Liver (tissue), 10 donors: ENCODE measurements around the gene MAMDC4. TPM values are rescaled to one million over a fixed set of nuclear protein-coding genes. Genes with fewer than 3 reads are reported as not detected.

Experiments
- DNase-seq: peaks from one replicate; pipeline ENCODE4 v3.0.0-alpha.2; 2017; ENCODE audit warnings: low spot score
- H3K27ac ChIP-seq, 2 donors: one replicate each; pipeline ENCODE4 v1.7.0; 2013; ENCODE audit warnings: inconsistent platforms in 2 of 2, low read length in 2 of 2, control low read depth in 1 of 2, low read depth in 1 of 2, mild to moderate bottlenecking in 1 of 2
- H3K27me3 ChIP-seq, 4 donors: one replicate each; pipeline versions ENCODE4 v1.6.1 to v1.7.0; 2013; ENCODE audit warnings: low read length in 3 of 4, inconsistent platforms in 1 of 4, mild to moderate bottlenecking in 1 of 4, moderate library complexity in 1 of 4; ENCODE audit not compliant: control insufficient read depth in 4 of 4, insufficient read depth in 4 of 4
- H3K36me3 ChIP-seq, 4 donors: one replicate each; pipeline versions ENCODE4 v1.6.1 to v1.7.0; 2013; ENCODE audit warnings: low read length in 3 of 4, mild to moderate bottlenecking in 3 of 4, low read depth in 1 of 4, moderate library complexity in 1 of 4; ENCODE audit not compliant: control insufficient read depth in 4 of 4, insufficient read depth in 3 of 4
- H3K4me1 ChIP-seq, 4 donors: one replicate each; pipeline versions ENCODE4 v1.6.1 to v1.7.0; 2013; ENCODE audit warnings: low read length in 3 of 4, mild to moderate bottlenecking in 3 of 4, moderate library complexity in 1 of 4; ENCODE audit not compliant: control insufficient read depth in 4 of 4, insufficient read depth in 4 of 4
- H3K4me3 ChIP-seq, 3 donors: one replicate each; pipeline versions ENCODE4 v1.6.1 to v1.7.0; 2013; ENCODE audit warnings: low read length in 3 of 3, control low read depth in 1 of 3, low read depth in 1 of 3, mild to moderate bottlenecking in 1 of 3
- H3K9ac ChIP-seq, 2 donors: one replicate each; pipeline ENCODE4 v1.7.0; 2013; ENCODE audit warnings: low read length in 2 of 2, mild to moderate bottlenecking in 2 of 2, moderate library complexity in 2 of 2, control low read depth in 1 of 2, low read depth in 1 of 2
- H3K9me3 ChIP-seq, 4 donors: one replicate each; pipeline versions ENCODE4 v1.6.1 to v1.7.0; 2013; ENCODE audit warnings: low read length in 3 of 4; ENCODE audit not compliant: control insufficient read depth in 4 of 4
- FOXA1 ChIP-seq: IDR thresholded peaks from 2 replicates; pipeline ENCODE4 v1.6.1; 2016; ENCODE audit warnings: antibody characterized with exemption
- GABPA ChIP-seq, 2 donors: IDR thresholded peaks in 1 of 2; conservative IDR thresholded peaks in 1 of 2; 2 replicates each; pipeline ENCODE4 v1.6.1; 2016; ENCODE audit warnings: antibody characterized with exemption in 2 of 2, mild to moderate bottlenecking in 1 of 2, moderate library complexity in 1 of 2
- HNF4A ChIP-seq, 2 donors: conservative IDR thresholded peaks; 2 replicates each; pipeline ENCODE4 v1.6.1; 2016; ENCODE audit warnings: antibody characterized with exemption in 2 of 2, mild to moderate bottlenecking in 2 of 2
- HNF4G ChIP-seq: IDR thresholded peaks from 2 replicates; pipeline ENCODE4 v1.6.1; 2016; ENCODE audit warnings: antibody characterized with exemption
- JUND ChIP-seq, 2 donors: IDR thresholded peaks; 2 replicates each; pipeline ENCODE4 v1.6.1; 2016; ENCODE audit warnings: antibody characterized with exemption in 2 of 2
- RAD21 ChIP-seq, 2 donors: IDR thresholded peaks; 2 replicates each; pipeline ENCODE4 v1.6.1; 2016; ENCODE audit warnings: antibody characterized with exemption in 2 of 2, mild to moderate bottlenecking in 2 of 2
- TAF1 ChIP-seq: conservative IDR thresholded peaks from 2 replicates; pipeline ENCODE4 v1.6.1; 2016; ENCODE audit warnings: antibody characterized with exemption, mild to moderate bottlenecking
- YY1 ChIP-seq: IDR thresholded peaks from 2 replicates; pipeline ENCODE4 v1.6.1; 2016; ENCODE audit warnings: antibody characterized with exemption, mild to moderate bottlenecking
- WGBS: extraction: QIAGEN DNeasy Blood & Tissue Kit; methylation state at CpG from one replicate; pipeline ENCODE4 v1.1.7; 2013; 5-methylcytosine and 5-hydroxymethylcytosine counted together
- polyA plus RNA-seq, 2 donors: library from polyadenylated mRNA; stranded (reverse) in 1 of 2; unstranded in 1 of 2; fragments of 200-250 nt in 1 of 2; fragments of >200 nt in 1 of 2; fragmentation: Nextera tagmentation in 1 of 2; extraction: Ambion mirVana in 1 of 2; gene quantifications; one replicate each; pipeline versions ENCODE4 v1.2.1 to v1.2.3, GENCODE V29; 2013 to 2015
- small RNA-seq: library from RNA; depleted of rRNA; stranded (forward); fragments of <200 nt; gene quantifications from one replicate; pipeline ENCODE3, GENCODE V24; 2014
- total RNA-seq, 2 donors: library from RNA; depleted of rRNA; stranded (reverse); fragments of >200 nt; gene quantifications; one replicate each; pipeline ENCODE4 v1.2.3, GENCODE V29; 2014
- TF ChIP-seq, protein P1 (sequence below): fragments of 150-350 bp; IDR thresholded peaks from 2 replicates; pipeline ENCODE4 v1.5.1; 2017; ENCODE audit warnings: improper control_type of control experiment, low read depth, low read length; ENCODE audit not compliant: missing input control
- TF ChIP-seq, protein P2 (sequence below): IDR thresholded peaks from 2 replicates; pipeline ENCODE4 v1.6.1; 2016; ENCODE audit warnings: antibody characterized with exemption
- TF ChIP-seq, protein P3 (sequence below): IDR thresholded peaks from 2 replicates; pipeline ENCODE4 v1.6.1; 2016; ENCODE audit warnings: antibody characterized with exemption
- donor health status: healthy.
- donor health status: healthy.
- donor health status: healthy.
- donor health status: healthy.
- donor health status: healthy.

MAMDC4 gene
- total and polyA plus RNA-seq, 4 donors: 2.4 to 8.1 (median 3.9) TPM

DNA sequence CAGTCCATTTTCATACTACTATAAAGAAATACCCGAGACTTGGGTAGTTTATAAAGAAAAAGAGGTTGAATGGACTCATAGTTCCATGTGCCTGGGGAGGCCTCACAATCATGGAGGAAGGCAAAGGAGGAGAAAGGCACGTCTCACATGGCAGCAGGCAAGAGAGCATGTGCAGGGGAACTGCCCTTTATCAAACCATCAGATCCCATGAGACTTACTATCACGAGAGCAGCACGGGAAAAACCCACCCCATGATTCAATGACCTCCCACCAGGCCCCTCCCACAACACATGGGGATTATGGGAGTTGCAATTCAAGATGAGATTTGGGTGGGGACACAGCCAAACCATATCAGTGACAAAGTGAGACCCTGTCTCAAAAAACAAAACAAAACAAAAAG, 54.1 kb downstream of the MAMDC4 start:
- peaks cover 4 to 25% (median 11%) of the 10 kb centered on the region in 4 donors for H3K36me3 ChIP-seq
- 90% methylated on average over 4 of the region's 4 CpGs for WGBS
- TF ChIP-seq FOXA1 (no peak), RAD21 (IDR thresholded peaks at IDR 0.05) (no peak), HNF4G (no peak)
- TF ChIP-seq, protein P1, sequence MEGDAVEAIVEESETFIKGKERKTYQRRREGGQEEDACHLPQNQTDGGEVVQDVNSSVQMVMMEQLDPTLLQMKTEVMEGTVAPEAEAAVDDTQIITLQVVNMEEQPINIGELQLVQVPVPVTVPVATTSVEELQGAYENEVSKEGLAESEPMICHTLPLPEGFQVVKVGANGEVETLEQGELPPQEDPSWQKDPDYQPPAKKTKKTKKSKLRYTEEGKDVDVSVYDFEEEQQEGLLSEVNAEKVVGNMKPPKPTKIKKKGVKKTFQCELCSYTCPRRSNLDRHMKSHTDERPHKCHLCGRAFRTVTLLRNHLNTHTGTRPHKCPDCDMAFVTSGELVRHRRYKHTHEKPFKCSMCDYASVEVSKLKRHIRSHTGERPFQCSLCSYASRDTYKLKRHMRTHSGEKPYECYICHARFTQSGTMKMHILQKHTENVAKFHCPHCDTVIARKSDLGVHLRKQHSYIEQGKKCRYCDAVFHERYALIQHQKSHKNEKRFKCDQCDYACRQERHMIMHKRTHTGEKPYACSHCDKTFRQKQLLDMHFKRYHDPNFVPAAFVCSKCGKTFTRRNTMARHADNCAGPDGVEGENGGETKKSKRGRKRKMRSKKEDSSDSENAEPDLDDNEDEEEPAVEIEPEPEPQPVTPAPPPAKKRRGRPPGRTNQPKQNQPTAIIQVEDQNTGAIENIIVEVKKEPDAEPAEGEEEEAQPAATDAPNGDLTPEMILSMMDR: no peak
- peaks cover 12 to 23% (median 19%) of the 10 kb centered on the region in 4 donors for H3K4me1 ChIP-seq
- no peaks in the 10 kb centered on the region for H3K27me3 ChIP-seq
- H3K9me3 ChIP-seq: no peaks in the 10 kb centered on the region
- no peak overlapping the region for H3K4me3 ChIP-seq
- no peak overlapping the region for H3K9ac ChIP-seq
- DNase-seq: no peak
- no peak overlapping the region for H3K27ac ChIP-seq

DNA sequence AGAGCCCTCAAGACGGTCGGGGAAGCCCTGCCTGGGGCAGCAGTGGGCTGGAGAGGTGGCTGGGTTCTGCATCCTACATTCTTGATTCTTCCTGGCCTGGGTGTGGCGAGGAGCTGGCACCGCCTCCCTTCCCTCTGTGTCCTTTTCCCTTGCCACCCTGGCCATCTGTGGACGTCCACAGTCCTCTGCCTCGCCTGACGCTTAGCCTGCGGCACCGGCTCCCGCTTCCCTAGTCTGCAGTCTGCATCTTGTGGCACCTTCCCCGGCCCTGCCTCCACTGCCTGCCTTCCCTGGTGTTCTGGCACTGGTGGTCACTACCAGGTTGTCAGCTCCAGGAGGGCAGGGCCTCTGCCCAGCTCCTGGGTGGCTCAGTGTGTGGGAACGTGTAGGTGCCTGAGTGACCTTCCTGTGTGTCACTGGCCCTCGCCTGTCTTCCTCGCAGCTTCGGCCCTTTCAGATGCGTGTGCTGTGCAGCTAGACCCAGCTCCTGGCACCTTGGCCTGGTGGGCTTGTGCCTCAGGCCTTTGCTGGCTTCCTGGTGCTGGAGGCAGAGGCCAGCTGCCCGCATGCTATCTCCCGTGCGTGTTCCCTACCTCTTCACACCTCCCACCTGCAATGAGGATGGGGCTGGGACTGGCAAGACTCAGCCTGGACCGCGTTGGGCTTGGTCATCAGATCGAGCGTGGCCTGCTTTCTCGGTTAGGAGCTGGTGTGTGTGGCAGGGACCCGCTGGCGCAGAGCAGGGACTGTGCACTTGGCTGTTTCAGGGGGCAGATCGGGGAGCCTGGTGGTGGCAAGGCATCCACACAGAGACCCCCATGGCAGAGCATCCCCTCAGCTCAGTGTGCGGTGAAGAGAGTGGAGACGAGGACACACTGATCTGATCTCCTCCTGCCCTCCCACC, 55.1 kb downstream of the MAMDC4 start:
- peaks cover 5 to 13% (median 12%) of the 10 kb centered on the region in 4 donors for H3K4me1 ChIP-seq
- H3K9ac ChIP-seq: no peak overlapping the region
- H3K36me3 ChIP-seq: peaks cover 4 to 25% (median 11%) of the 10 kb centered on the region in 4 donors
- no peaks in the 10 kb centered on the region for H3K9me3 ChIP-seq
- no peaks in the 10 kb centered on the region for H3K27me3 ChIP-seq
- DNase-seq: no peak
- H3K4me3 ChIP-seq: no peak overlapping the region
- WGBS: 97% methylated on average over 29 of the region's 29 CpGs
- TF ChIP-seq, protein P1: no peak
- TF ChIP-seq, protein P2, sequence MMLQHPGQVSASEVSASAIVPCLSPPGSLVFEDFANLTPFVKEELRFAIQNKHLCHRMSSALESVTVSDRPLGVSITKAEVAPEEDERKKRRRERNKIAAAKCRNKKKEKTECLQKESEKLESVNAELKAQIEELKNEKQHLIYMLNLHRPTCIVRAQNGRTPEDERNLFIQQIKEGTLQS: no peak
- TF ChIP-seq JUND (IDR thresholded peaks at IDR 0.05): no peak
- TF ChIP-seq, protein P3, sequence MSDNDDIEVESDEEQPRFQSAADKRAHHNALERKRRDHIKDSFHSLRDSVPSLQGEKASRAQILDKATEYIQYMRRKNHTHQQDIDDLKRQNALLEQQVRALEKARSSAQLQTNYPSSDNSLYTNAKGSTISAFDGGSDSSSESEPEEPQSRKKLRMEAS: no peak
- TF ChIP-seq TAF1: no peak
- TF ChIP-seq YY1: no peak
- no peak for TF ChIP-seq GABPA (IDR thresholded peaks at IDR 0.05 in 1 of 2, conservative IDR thresholded peaks at IDR 0.05 in 1 of 2)
- TF ChIP-seq HNF4A (conservative IDR thresholded peaks at IDR 0.05): no peak
- no peak overlapping the region for H3K27ac ChIP-seq

Small RNA genes lying within 50 kb of the gene (small RNA-seq; reads per million reads assigned to genes)
- not detected for gene MIR4292
- gene MIR4479: not detected

Other genes starting within 250 kb of the MAMDC4 start
- gene EGFL7, start 189.4 kb upstream of the MAMDC4 start, total RNA-seq: 10 to 100 TPM; 34.5 to 38.5 TPM
- gene EGFL7, start 189.4 kb upstream of the MAMDC4 start, polyA plus RNA-seq: 10 to 100 TPM; 32.1 to 39.7 TPM
- gene AGPAT2, start 164.9 kb upstream of the MAMDC4 start, total RNA-seq: 100 to 1,000 TPM in 1 of 2 donors, 10 to 100 TPM in 1; 75.1 to 213 TPM
- gene AGPAT2, start 164.9 kb upstream of the MAMDC4 start, polyA plus RNA-seq: 100 to 1,000 TPM; 211 to 222 TPM
- 10 to 100 TPM in 1 of 2 donors, 1 to 10 TPM in 1; 6.4 to 19.7 TPM for gene DIPK1B, start 139.8 kb upstream of the MAMDC4 start, total RNA-seq
- gene DIPK1B, start 139.8 kb upstream of the MAMDC4 start, polyA plus RNA-seq: 1 to 10 TPM; 2.3 to 4.1 TPM
- under 1 TPM; 0.08 to 0.14 TPM for gene LCN10, start 109.4 kb upstream of the MAMDC4 start, total RNA-seq
- under 1 TPM; 0.11 to 0.12 TPM for gene LCN10, start 109.4 kb upstream of the MAMDC4 start, polyA plus RNA-seq
- gene LCN6, start 103.8 kb upstream of the MAMDC4 start, total RNA-seq: not detected
- under 1 TPM; 0.14 to 0.32 TPM for gene LCN6, start 103.8 kb upstream of the MAMDC4 start, polyA plus RNA-seq
- gene LCN8, start 94.1 kb upstream of the MAMDC4 start, total RNA-seq: not detected
- not detected for gene LCN8, start 94.1 kb upstream of the MAMDC4 start, polyA plus RNA-seq
- gene LCN15, start 87.8 kb upstream of the MAMDC4 start, total RNA-seq: not detected
- gene LCN15, start 87.8 kb upstream of the MAMDC4 start, polyA plus RNA-seq: not detected
- 10 to 100 TPM; 32.2 to 58.9 TPM for gene TMEM141, start 61.0 kb upstream of the MAMDC4 start, total RNA-seq
- 10 to 100 TPM; 73.6 to 74.7 TPM for gene TMEM141, start 61.0 kb upstream of the MAMDC4 start, polyA plus RNA-seq
- 1 to 10 TPM in 1 of 2 donors, under 1 TPM in 1; 0.75 to 1.8 TPM for gene CCDC183, start 56.0 kb upstream of the MAMDC4 start, total RNA-seq
- gene CCDC183, start 56.0 kb upstream of the MAMDC4 start, polyA plus RNA-seq: 1 to 10 TPM in 1 of 2 donors, under 1 TPM in 1; 0.20 to 1.3 TPM
- 10 to 100 TPM; 12.6 to 32.6 TPM for gene RABL6, start 44.4 kb upstream of the MAMDC4 start, total RNA-seq
- 1 to 10 TPM; 3.6 to 8.7 TPM for gene RABL6, start 44.4 kb upstream of the MAMDC4 start, polyA plus RNA-seq
- gene AJM1, start 9.9 kb upstream of the MAMDC4 start, total RNA-seq: 1 to 10 TPM in 1 of 2 donors, under 1 TPM in 1; 0.56 to 2.3 TPM
- gene AJM1, start 9.9 kb upstream of the MAMDC4 start, polyA plus RNA-seq: 1 to 10 TPM in 1 of 2 donors, under 1 TPM in 1; 0.61 to 1.0 TPM
- 10 to 100 TPM; 23.2 to 40.4 TPM for gene PHPT1, start 2.9 kb upstream of the MAMDC4 start, total RNA-seq
- gene PHPT1, start 2.9 kb upstream of the MAMDC4 start, polyA plus RNA-seq: 10 to 100 TPM; 44.2 to 83.1 TPM
- 100 to 1,000 TPM; 123 to 248 TPM for gene EDF1, start 14.0 kb downstream of the MAMDC4 start, total RNA-seq
- 100 to 1,000 TPM; 289 to 513 TPM for gene EDF1, start 14.0 kb downstream of the MAMDC4 start, polyA plus RNA-seq
- gene TRAF2, start 34.2 kb downstream of the MAMDC4 start, total RNA-seq: 10 to 100 TPM in 1 of 2 donors, 1 to 10 TPM in 1; 7.5 to 14.9 TPM
- 1 to 10 TPM; 4.7 to 6.1 TPM for gene TRAF2, start 34.2 kb downstream of the MAMDC4 start, polyA plus RNA-seq
- gene FBXW5, start 92.4 kb downstream of the MAMDC4 start, total RNA-seq: 100 to 1,000 TPM in 1 of 2 donors, 10 to 100 TPM in 1; 64.0 to 163 TPM
- 100 to 1,000 TPM in 1 of 2 donors, 10 to 100 TPM in 1; 87.1 to 130 TPM for gene FBXW5, start 92.4 kb downstream of the MAMDC4 start, polyA plus RNA-seq
- 100 to 1,000 TPM in 1 of 2 donors, 10 to 100 TPM in 1; 25.1 to 323 TPM for gene C8G, start 92.9 kb downstream of the MAMDC4 start, total RNA-seq
- gene C8G, start 92.9 kb downstream of the MAMDC4 start, polyA plus RNA-seq: 1,000 to 10,000 TPM in 1 of 2 donors, 100 to 1,000 TPM in 1; 892 to 1,117 TPM
- 1 to 10 TPM; 2.3 to 5.2 TPM for gene LCN12, start 99.9 kb downstream of the MAMDC4 start, total RNA-seq
- gene LCN12, start 99.9 kb downstream of the MAMDC4 start, polyA plus RNA-seq: 10 to 100 TPM in 1 of 2 donors, 1 to 10 TPM in 1; 7.3 to 12.2 TPM
- 1 to 10 TPM in 1 of 2 donors, under 1 TPM in 1; 0.23 to 5.4 TPM for gene PTGDS, start 125.2 kb downstream of the MAMDC4 start, total RNA-seq
- 10 to 100 TPM in 1 of 2 donors, 1 to 10 TPM in 1; 7.4 to 15.2 TPM for gene PTGDS, start 125.2 kb downstream of the MAMDC4 start, polyA plus RNA-seq
- gene LCNL1, start 130.6 kb downstream of the MAMDC4 start, total RNA-seq: under 1 TPM in 1 of 2 donors, not detected in 1; 0.08 TPM
- gene LCNL1, start 130.6 kb downstream of the MAMDC4 start, polyA plus RNA-seq: under 1 TPM in 1 of 2 donors, not detected in 1; 0.01 TPM
- 1 to 10 TPM; 7.3 to 9.0 TPM for gene PAXX, start 140.1 kb downstream of the MAMDC4 start, total RNA-seq
- gene PAXX, start 140.1 kb downstream of the MAMDC4 start, polyA plus RNA-seq: 10 to 100 TPM; 29.4 to 34.1 TPM
- gene CLIC3, start 144.2 kb downstream of the MAMDC4 start, total RNA-seq: under 1 TPM; 0.33 to 0.42 TPM
- gene CLIC3, start 144.2 kb downstream of the MAMDC4 start, polyA plus RNA-seq: under 1 TPM; 0.38 to 0.83 TPM
- 10 to 100 TPM in 1 of 2 donors, 1 to 10 TPM in 1; 2.9 to 15.2 TPM for gene ABCA2, start 175.9 kb downstream of the MAMDC4 start, total RNA-seq
- 10 to 100 TPM in 1 of 2 donors, 1 to 10 TPM in 1; 9.5 to 15.1 TPM for gene ABCA2, start 175.9 kb downstream of the MAMDC4 start, polyA plus RNA-seq
- gene FUT7, start 179.7 kb downstream of the MAMDC4 start, total RNA-seq: under 1 TPM; 0.37 to 0.67 TPM
- gene FUT7, start 179.7 kb downstream of the MAMDC4 start, polyA plus RNA-seq: under 1 TPM in 1 of 2 donors, not detected in 1; 0.14 TPM
- gene NPDC1, start 193.8 kb downstream of the MAMDC4 start, total RNA-seq: 1 to 10 TPM; 2.7 to 5.6 TPM
- gene NPDC1, start 193.8 kb downstream of the MAMDC4 start, polyA plus RNA-seq: 10 to 100 TPM in 1 of 2 donors, 1 to 10 TPM in 1; 9.0 to 14.5 TPM
- gene ENTPD2, start 201.7 kb downstream of the MAMDC4 start, total RNA-seq: under 1 TPM; 0.09 to 0.25 TPM
- gene ENTPD2, start 201.7 kb downstream of the MAMDC4 start, polyA plus RNA-seq: under 1 TPM; 0.17 to 0.40 TPM
- 1 to 10 TPM in 1 of 2 donors, under 1 TPM in 1; 0.08 to 1.8 TPM for gene SAPCD2, start 218.2 kb downstream of the MAMDC4 start, total RNA-seq
- under 1 TPM; 0.06 to 0.38 TPM for gene SAPCD2, start 218.2 kb downstream of the MAMDC4 start, polyA plus RNA-seq
- gene UAP1L1, start 225.2 kb downstream of the MAMDC4 start, total RNA-seq: 1 to 10 TPM; 1.8 to 2.3 TPM
- gene UAP1L1, start 225.2 kb downstream of the MAMDC4 start, polyA plus RNA-seq: 1 to 10 TPM in 1 of 2 donors, under 1 TPM in 1; 0.35 to 1.6 TPM
- gene MAN1B1, start 234.6 kb downstream of the MAMDC4 start, total RNA-seq: 10 to 100 TPM; 19.9 to 31.8 TPM
- gene MAN1B1, start 234.6 kb downstream of the MAMDC4 start, polyA plus RNA-seq: 10 to 100 TPM; 23.2 to 29.7 TPM